ENCODE results near the gene SGCD.

The SGCD gene

GRCh38 chr5:156471893-156472292 is 144.9 kb downstream of the SGCD start:
- DNase-seq = no peak

GRCh38 chr5:156473269-156473908 is 146.4 kb downstream of the SGCD start:
- no peak for DNase-seq

- DNase-seq = no peak
Measured at GRCh38 chr5:156474251-156474650, 147.3 kb downstream of the SGCD start.

- DNase-seq = no peak
Measured at GRCh38 chr5:156475182-156476157, 148.5 kb downstream of the SGCD start.

- DNase-seq = no peak
Measured at GRCh38 chr5:156476158-156476551, 149.2 kb downstream of the SGCD start.

GRCh38 chr5:156476678-156477077 is 149.7 kb downstream of the SGCD start:
- DNase-seq = no peak

- no peak for DNase-seq
Measured at GRCh38 chr5:156477196-156477595, 150.2 kb downstream of the SGCD start.

- no peak for DNase-seq
Measured at GRCh38 chr5:156479849-156480248, 152.9 kb downstream of the SGCD start.

- no peak for DNase-seq
Measured at GRCh38 chr5:156481741-156482140, 154.8 kb downstream of the SGCD start.

GRCh38 chr5:156482818-156483217 is 155.9 kb downstream of the SGCD start:
- DNase-seq = no peak

- DNase-seq = no peak
Measured at GRCh38 chr5:156486394-156487238, 159.7 kb downstream of the SGCD start.

- DNase-seq = no peak
Measured at GRCh38 chr5:156491766-156492165, 164.8 kb downstream of the SGCD start.

- DNase-seq = no peak
Measured at GRCh38 chr5:156496291-156496690, 169.3 kb downstream of the SGCD start.

- DNase-seq = no peak
Measured at GRCh38 chr5:156497804-156498208, 170.8 kb downstream of the SGCD start.

GRCh38 chr5:156498226-156498980 is 171.4 kb downstream of the SGCD start:
- no peak for DNase-seq

- DNase-seq = no peak
Measured at GRCh38 chr5:156500755-156501154, 173.8 kb downstream of the SGCD start.

GRCh38 chr5:156505101-156505500 is 178.1 kb downstream of the SGCD start:
- peak in 1 of 2 experiments; percentile 29 for DNase-seq

- DNase-seq = no peak
Measured at GRCh38 chr5:156513123-156513815, 186.3 kb downstream of the SGCD start.

- no peak for DNase-seq
Measured at GRCh38 chr5:156515121-156515520, 188.2 kb downstream of the SGCD start.

- DNase-seq = no peak
Measured at GRCh38 chr5:156515803-156516360, 188.9 kb downstream of the SGCD start.

Data from NCI-H2081 (cell line).